Measurements from ENCODE around the gene ULK4.

DNA sequence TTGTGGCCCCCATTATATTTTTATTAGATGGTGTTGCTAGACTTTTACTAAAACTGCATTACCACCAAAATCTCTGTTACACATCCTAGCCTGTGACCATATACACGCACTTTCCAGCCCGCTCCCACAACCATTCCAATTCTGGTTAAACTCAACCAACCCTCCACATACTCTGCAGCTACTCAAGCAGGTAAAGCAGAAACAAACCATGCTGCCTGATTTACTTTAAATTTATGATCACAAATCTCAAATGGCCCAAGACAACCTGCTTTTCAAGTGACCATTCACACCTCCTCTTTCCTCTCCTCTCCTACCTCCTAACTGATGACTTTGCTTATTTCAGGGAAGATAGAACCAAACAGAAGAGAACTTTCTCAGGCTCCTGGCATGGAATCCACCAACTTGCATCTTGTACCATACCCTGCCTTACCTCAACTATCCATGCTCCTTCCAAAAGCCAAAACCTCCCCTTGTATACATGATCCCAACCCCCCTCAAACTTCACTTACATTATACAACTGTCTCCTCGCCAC lies 18.5 kb downstream of the ULK4 start:
- TF ChIP-seq, protein P1, sequence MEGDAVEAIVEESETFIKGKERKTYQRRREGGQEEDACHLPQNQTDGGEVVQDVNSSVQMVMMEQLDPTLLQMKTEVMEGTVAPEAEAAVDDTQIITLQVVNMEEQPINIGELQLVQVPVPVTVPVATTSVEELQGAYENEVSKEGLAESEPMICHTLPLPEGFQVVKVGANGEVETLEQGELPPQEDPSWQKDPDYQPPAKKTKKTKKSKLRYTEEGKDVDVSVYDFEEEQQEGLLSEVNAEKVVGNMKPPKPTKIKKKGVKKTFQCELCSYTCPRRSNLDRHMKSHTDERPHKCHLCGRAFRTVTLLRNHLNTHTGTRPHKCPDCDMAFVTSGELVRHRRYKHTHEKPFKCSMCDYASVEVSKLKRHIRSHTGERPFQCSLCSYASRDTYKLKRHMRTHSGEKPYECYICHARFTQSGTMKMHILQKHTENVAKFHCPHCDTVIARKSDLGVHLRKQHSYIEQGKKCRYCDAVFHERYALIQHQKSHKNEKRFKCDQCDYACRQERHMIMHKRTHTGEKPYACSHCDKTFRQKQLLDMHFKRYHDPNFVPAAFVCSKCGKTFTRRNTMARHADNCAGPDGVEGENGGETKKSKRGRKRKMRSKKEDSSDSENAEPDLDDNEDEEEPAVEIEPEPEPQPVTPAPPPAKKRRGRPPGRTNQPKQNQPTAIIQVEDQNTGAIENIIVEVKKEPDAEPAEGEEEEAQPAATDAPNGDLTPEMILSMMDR (conservative IDR thresholded peaks at IDR 0.05), result no peak
- no peak for TF ChIP-seq ZFX (IDR thresholded peaks at IDR 0.05)

Data from C4-2B (cell line).